ENCODE results near the gene FAM135A.

DNA sequence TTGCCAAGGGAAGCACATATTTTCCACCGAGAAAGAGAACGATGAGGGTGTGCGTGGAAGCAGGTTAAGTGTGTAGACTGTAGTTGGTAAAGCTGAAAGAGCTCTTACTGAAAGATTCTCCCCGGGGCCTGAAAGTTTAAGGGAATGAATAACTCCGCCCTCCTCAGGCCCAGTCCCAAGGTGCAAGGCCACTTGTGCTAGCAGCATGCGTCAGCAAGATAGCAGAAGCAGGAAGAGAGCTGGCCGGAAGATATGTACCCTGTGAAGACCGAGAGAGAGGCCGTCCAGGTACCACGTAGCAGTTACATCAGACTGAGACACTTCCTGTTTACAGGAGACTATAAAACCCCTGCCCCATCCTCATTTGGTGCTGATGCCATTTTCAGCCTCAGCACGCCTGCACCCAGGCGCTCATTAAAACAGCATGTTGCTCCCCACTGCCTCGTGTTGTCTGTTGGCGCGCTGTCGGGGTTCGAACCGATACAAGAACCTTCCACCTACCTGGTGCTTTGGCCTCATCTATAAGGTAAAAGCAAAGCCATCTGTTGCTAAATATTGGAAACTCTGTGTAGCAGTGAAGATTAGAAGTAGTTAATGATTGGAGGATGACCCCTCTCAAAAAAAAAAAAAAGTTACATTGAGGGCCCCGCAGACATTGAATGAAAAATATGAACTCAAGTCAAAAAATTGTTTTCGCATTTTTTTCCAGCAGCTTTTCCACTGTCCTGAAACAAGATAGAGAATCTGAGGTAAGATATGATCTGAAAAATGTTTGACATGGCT, 18.6 kb upstream of the FAM135A start:
- no peak for TF ChIP-seq POLR2A (IDR thresholded peaks at IDR 0.05)
- TF ChIP-seq, protein P1, sequence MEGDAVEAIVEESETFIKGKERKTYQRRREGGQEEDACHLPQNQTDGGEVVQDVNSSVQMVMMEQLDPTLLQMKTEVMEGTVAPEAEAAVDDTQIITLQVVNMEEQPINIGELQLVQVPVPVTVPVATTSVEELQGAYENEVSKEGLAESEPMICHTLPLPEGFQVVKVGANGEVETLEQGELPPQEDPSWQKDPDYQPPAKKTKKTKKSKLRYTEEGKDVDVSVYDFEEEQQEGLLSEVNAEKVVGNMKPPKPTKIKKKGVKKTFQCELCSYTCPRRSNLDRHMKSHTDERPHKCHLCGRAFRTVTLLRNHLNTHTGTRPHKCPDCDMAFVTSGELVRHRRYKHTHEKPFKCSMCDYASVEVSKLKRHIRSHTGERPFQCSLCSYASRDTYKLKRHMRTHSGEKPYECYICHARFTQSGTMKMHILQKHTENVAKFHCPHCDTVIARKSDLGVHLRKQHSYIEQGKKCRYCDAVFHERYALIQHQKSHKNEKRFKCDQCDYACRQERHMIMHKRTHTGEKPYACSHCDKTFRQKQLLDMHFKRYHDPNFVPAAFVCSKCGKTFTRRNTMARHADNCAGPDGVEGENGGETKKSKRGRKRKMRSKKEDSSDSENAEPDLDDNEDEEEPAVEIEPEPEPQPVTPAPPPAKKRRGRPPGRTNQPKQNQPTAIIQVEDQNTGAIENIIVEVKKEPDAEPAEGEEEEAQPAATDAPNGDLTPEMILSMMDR (IDR thresholded peaks at IDR 0.05) = no peak
